ENCODE results near the gene DENND4A. TPM values are rescaled to one million over a fixed set of nuclear protein-coding genes. Genes with fewer than 3 reads are reported as not detected.
"Not testable (repeated sequence)": the region's sequence is repeated elsewhere in the genome, so short reads cannot be mapped to it uniquely, and the experiment has no call there.

Gene DENND4A
- polyA plus RNA-seq, 2 of the 4 experiments (the other 2 are of a cell fraction) = 5.6 to 16.8 TPM

- H3K9me3 ChIP-seq = peaks cover 13% of the 10 kb centered on the region
- POLR2A ChIA-PET; H3K4me3 ChIP-seq; ATAC-seq; H3K4me2 ChIP-seq; H3K4me1 ChIP-seq; DNase-seq (ENCODE audit: low read depth in 1 of 2, low spot score in 1 of 2); H3K27ac ChIP-seq: not testable (repeated sequence)
- FAIRE-seq = peak; percentile 95
- WGBS (ENCODE audit: missing lambda C conversion rate) = 87% methylated on average over 4 of the region's 4 CpGs
- CTCF ChIA-PET = interaction anchor here (1.1 to 4.8 kb wide), 3 partner anchors 12 to 31 kb away, joined by 3 to 20 read pairs (median 4); no protein-coding TSS in a partner anchor
These were observed 19.1 kb upstream of the DENND4A start for GRCh38 chr15:65811011-65811733.

- peaks cover under 1% of the 10 kb centered on the region; the same call in 2 of the 3 replicates for H3K9me3 ChIP-seq
- no peak overlapping the region for H3K27ac ChIP-seq
- H3K4me1 ChIP-seq = peaks cover 2% of the 10 kb centered on the region; the same call in 2 of the 3 replicates
- ATAC-seq (no peak), DNase-seq (ENCODE audit: low read depth in 1 of 2, low spot score in 1 of 2) (no peak), FAIRE-seq (no peak)
- no peak for TF ChIP-seq RAD21 (conservative IDR thresholded peaks at IDR 0.05 in 1 of 2, IDR thresholded peaks at IDR 0.05 in 1 of 2)
- TF ChIP-seq REST (IDR thresholded peaks at IDR 0.05) = no peak
- no peak for TF ChIP-seq NFE2L2 (conservative IDR thresholded peaks at IDR 0.05; ENCODE audit: low read length)
- TF ChIP-seq CHD2 (IDR thresholded peaks at IDR 0.05; ENCODE audit: low read length, partially characterized antibody) = no peak
- TF ChIP-seq E2F6 (IDR thresholded peaks at IDR 0.05; ENCODE audit: borderline replicate concordance, low read depth) = no peak
- TF ChIP-seq SREBF2 (IDR thresholded peaks at IDR 0.05) = no peak
- ChIA-PET CTCF (interaction anchor here (0.6 to 1.2 kb wide), 3 partner anchors 10 to 1045 kb away, joined by 3 to 4 read pairs (median 3); no protein-coding TSS in a partner anchor), POLR2A (no interaction called here)
- no peak overlapping the region for H3K4me2 ChIP-seq
- no peak overlapping the region for H3K4me3 ChIP-seq
- 56% methylated on average over 3 of the region's 3 CpGs for WGBS (ENCODE audit: missing lambda C conversion rate)
These were observed 14.3 kb upstream of the DENND4A start for GRCh38 chr15:65806397-65806796.

- ATAC-seq = 0 out of 6 replicates have a peak, but pooled peaks of 1 of the 2 experiments have one; percentile 13
- no peak for TF ChIP-seq BCL3 (IDR thresholded peaks at IDR 0.05)
- TF ChIP-seq GATA3 (IDR thresholded peaks at IDR 0.05; ENCODE audit: borderline replicate concordance) = peak; percentile 36; the same call in 1 of the 2 replicates
- WGBS (ENCODE audit: missing lambda C conversion rate) = 80% methylated on average over 5 of the region's 5 CpGs
- no peak overlapping the region for H3K4me3 ChIP-seq
- CTCF ChIA-PET = interaction anchor here (0.7 to 1.9 kb wide), 3 partner anchors 19 to 24 kb away, joined by 3 to 9 read pairs (median 4); no protein-coding TSS in a partner anchor
- H3K4me2 ChIP-seq = no peak overlapping the region
- H3K4me1 ChIP-seq = peaks cover 8% of the 10 kb centered on the region; the same call in 2 of the 3 replicates
- POLR2A ChIA-PET = no interaction called here
- no peak overlapping the region for H3K27ac ChIP-seq
- no peak for FAIRE-seq
- no peak for DNase-seq (ENCODE audit: low read depth in 1 of 2, low spot score in 1 of 2)
- no peaks in the 10 kb centered on the region for H3K9me3 ChIP-seq
These were observed 13.1 kb upstream of the DENND4A start for GRCh38 chr15:65805019-65805745.
